Thyroid gland (tissue), 4 donors: ENCODE data around the gene PDE8B. TPM values are rescaled to one million over a fixed set of nuclear protein-coding genes. Genes with fewer than 3 reads are reported as not detected.

Experiments
- DNase-seq, 2 donors: peaks; one replicate each; pipeline ENCODE4 v3.0.0-alpha.2; 2019
- H3K27ac ChIP-seq, 3 donors: fragments of 200-600 bp; sonication (generic); 1 replicate in 2 of 3; 2 replicates in 1 of 3; pipeline ENCODE4 v1.5.1; 2016 to 2019; ENCODE audit warnings: mild to moderate bottlenecking in 1 of 3, moderate library complexity in 1 of 3
- H3K27me3 ChIP-seq: fragments of 200-600 bp; sonication (generic); one replicate; pipeline ENCODE4 v1.5.1; 2019
- H3K36me3 ChIP-seq, 2 donors: fragments of 200-600 bp; sonication (generic); one replicate each; pipeline ENCODE4 v1.5.1; 2016 to 2019
- H3K4me1 ChIP-seq, 2 donors: fragments of 200-600 bp; sonication (generic); one replicate each; pipeline ENCODE4 v1.5.1; 2017 to 2019
- H3K4me3 ChIP-seq, 3 donors: fragments of 200-600 bp; sonication (generic); replicated peaks in 1 of 3; 1 replicate in 2 of 3; 2 replicates in 1 of 3; pipeline ENCODE4 v1.5.1; 2016; ENCODE audit warnings: mild to moderate bottlenecking in 1 of 3
- H3K9me3 ChIP-seq: fragments of 200-600 bp; sonication (generic); one replicate; pipeline ENCODE4 v1.5.1; 2017
- POLR2A ChIP-seq, 2 donors: fragments of 450-650 bp; IDR thresholded peaks; one replicate each; pipeline ENCODE4 v1.6.1; 2017; ENCODE audit warnings: antibody characterized with exemption in 2 of 2, mild to moderate bottlenecking in 2 of 2, moderate library complexity in 1 of 2
- WGBS, 2 donors: methylation state at CpG; one replicate each; pipeline ENCODE4 v1.1.5; 2017; 5-methylcytosine and 5-hydroxymethylcytosine counted together
- intact Hi-C: fragments of 100-400 bp; cut with DNase I; formaldehyde crosslinking; loops from one replicate; pipeline ENCODE4 v1.15.1; 2023
- total RNA-seq, 4 donors: library from RNA; depleted of rRNA; stranded (reverse); fragments of >200 nt; gene quantifications; one replicate each; pipeline ENCODE4 v1.2.3, GENCODE V29; 2016
- TF ChIP-seq, protein P1 (sequence below), 6 experiments: fragments of 200-600 bp in 3 of 6; fragments of 450-650 bp in 3 of 6; sonication (generic) in 3 of 6; IDR thresholded peaks; one replicate each; pipeline ENCODE4 v1.5.1; 2016 to 2019; ENCODE audit warnings: antibody characterized with exemption in 6 of 6, mild to moderate bottlenecking in 2 of 6, inconsistent platforms in 1 of 6, moderate library complexity in 1 of 6

Gene PDE8B
- total RNA-seq, 4 donors from 2014 or later: 113 to 279 (median 218) TPM

DNA sequence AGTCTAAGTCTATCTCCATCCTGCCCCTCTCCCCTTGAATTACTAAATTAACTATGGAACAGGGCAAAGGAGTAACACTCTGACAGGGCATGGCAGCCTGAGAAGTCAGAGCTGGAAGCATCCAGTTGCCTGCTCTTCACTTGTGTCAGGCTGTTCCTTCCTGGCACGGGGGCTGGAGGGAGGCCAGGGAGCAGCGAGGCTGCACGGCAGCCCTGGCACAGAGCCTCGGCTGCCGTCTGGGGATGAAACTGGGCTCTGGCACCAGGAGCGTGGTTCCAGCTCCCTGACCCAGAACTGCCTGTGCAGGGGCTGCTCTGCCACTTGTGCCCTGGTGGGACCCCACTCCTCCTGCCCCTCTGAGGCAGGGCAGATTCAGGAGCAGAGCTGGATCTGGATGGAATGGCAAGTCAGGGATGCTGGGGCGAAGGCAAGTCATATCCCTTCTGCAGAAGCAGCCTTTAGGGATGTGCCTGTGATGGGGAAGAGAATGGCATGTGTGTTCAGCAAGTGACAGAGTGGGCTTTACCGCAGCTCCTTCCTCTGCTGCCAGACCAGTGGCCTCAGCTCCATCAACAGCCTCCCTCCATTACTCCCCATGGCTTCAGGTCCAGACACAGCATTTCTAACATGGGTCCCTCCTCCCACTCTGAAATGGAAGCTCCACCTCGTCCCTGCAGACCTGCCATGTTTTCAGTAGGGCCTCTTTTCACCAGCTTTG lies 42.2 kb upstream of the PDE8B start:
- Histone ChIP-seq H3K36me3 (no peaks in the 10 kb centered on the region), H3K27me3 (no peaks in the 10 kb centered on the region), H3K9me3 (no peaks in the 10 kb centered on the region), H3K4me3 (no peak overlapping the region), H3K27ac (peak overlapping the region; percentile 67 to 92 (median 87)), H3K4me1 (peaks cover 32 to 35% of the 10 kb centered on the region in 2 donors)
- intact Hi-C loops: no loop called here
- peak; percentile 96 to 97 for DNase-seq
- TF ChIP-seq, protein P1, sequence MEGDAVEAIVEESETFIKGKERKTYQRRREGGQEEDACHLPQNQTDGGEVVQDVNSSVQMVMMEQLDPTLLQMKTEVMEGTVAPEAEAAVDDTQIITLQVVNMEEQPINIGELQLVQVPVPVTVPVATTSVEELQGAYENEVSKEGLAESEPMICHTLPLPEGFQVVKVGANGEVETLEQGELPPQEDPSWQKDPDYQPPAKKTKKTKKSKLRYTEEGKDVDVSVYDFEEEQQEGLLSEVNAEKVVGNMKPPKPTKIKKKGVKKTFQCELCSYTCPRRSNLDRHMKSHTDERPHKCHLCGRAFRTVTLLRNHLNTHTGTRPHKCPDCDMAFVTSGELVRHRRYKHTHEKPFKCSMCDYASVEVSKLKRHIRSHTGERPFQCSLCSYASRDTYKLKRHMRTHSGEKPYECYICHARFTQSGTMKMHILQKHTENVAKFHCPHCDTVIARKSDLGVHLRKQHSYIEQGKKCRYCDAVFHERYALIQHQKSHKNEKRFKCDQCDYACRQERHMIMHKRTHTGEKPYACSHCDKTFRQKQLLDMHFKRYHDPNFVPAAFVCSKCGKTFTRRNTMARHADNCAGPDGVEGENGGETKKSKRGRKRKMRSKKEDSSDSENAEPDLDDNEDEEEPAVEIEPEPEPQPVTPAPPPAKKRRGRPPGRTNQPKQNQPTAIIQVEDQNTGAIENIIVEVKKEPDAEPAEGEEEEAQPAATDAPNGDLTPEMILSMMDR (IDR thresholded peaks at IDR 0.05): peak in 1 of 6 experiments; percentile 13
- peak in 1 of 2 donors; percentile 31 for TF ChIP-seq POLR2A (IDR thresholded peaks at IDR 0.05)
- 17 to 21% methylated on average over 8 to 9 of the region's 9 CpGs for WGBS, 2 donors

DNA sequence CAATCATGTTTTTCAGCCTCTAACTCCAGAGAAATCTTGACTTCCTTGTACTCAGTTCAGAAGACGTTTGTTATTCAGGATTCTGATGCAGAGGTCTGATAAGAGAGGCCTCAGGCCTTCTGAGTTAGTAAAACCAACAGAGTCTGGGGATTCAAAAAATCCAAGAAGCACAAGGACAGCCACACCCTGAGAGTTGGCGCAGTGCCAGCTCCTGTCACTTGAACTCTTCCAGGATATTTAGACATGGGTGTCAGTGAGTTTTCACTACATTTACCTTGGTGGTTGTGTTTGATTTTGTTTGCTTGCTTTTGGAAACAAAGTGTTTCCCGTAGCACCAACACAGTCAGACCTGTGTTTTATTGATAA lies 41.6 kb upstream of the PDE8B start:
- Histone ChIP-seq H3K27ac (peak overlapping the region; percentile 31 to 92 (median 87)), H3K4me1 (peaks cover 32 to 35% of the 10 kb centered on the region in 2 donors), H3K36me3 (no peaks in the 10 kb centered on the region), H3K9me3 (no peaks in the 10 kb centered on the region), H3K27me3 (no peaks in the 10 kb centered on the region), H3K4me3 (no peak overlapping the region)
- WGBS, 2 donors: 37 to 38% methylated on average over 3 of the region's 3 CpGs
- peak; percentile 81 to 82 for DNase-seq
- intact Hi-C loops: no loop called here
- TF ChIP-seq, protein P1 (IDR thresholded peaks at IDR 0.05): no peak
- TF ChIP-seq POLR2A (IDR thresholded peaks at IDR 0.05): no peak

DNA sequence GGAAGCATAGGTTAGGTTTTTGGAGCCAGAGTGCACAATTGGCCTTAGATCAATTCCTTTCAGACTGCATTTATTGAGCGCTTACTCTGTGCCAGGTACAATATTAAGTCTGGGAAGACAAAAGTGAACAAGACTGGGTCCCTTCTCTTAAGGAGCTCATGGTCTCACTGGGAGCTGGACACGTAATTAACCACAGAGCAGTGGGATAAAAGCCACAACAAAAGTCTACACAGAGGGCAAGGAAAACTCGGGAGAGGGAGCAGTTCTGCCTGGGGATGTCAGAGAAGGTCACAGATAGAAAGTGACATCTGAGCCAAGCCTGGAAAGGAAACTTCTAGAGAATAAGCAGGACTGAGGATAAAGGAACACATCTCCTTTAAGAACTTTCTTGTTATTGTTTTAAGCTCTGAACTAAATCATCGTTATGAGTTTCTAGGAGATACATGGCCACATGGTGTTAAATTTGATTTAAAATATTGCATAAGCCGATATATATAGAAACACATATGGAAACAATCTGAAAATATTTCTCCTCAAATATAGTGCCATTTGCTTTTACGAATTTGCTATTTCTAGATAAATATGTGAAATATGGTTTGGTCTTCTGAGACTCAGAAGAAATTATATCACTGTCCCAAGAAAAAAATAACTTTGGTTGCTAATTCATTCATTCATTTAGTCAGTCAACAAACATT lies 40.1 kb upstream of the PDE8B start:
- 82 to 87% methylated on average over 6 of the region's 6 CpGs for WGBS, 2 donors
- H3K4me3 ChIP-seq: no peak overlapping the region
- H3K27me3 ChIP-seq: no peaks in the 10 kb centered on the region
- H3K4me1 ChIP-seq: peaks cover 32 to 35% of the 10 kb centered on the region in 2 donors
- no peaks in the 10 kb centered on the region for H3K36me3 ChIP-seq
- intact Hi-C loops: no loop called here
- TF ChIP-seq, protein P1 (IDR thresholded peaks at IDR 0.05): no peak
- TF ChIP-seq POLR2A (IDR thresholded peaks at IDR 0.05): no peak
- no peaks in the 10 kb centered on the region for H3K9me3 ChIP-seq
- H3K27ac ChIP-seq: no peak overlapping the region
- no peak for DNase-seq

DNA sequence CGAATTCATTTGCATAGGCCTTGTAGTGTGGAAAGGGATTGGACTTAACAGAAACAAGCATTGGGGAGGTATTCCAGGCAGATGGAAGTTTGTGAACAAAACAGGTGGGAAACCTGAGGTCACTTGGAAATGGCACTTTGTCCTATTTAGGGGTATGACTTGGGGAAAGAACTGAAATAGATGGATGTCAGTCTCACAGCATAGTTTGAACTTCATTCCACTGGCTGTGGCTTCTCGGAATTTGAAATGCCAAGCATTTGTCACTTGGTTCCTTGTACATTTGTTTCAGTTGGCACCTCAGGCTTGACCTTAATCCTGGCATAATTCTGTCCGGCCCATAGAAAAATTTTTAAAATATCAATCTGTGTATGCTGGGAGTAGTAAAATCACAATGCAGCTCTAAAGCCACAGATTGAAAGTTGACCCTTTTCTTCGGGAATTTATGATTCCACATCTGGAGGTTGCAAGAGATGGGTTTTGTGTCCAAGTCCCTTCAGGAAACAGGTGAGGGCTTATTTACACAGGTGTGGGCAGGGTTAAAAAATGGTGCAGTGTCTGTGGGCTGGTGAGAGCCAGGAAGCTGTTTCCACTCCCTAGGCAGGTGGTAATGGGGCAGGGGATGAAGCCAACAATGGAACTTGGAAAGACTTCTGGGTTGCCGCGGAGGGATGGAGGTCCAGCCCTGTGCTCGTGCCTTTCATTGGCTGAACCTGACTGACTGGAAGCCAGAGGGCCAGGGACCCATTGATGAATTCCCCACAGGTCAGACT lies 39.2 kb upstream of the PDE8B start:
- intact Hi-C loops: no loop called here
- Histone ChIP-seq H3K4me3 (no peak overlapping the region), H3K27me3 (no peaks in the 10 kb centered on the region), H3K36me3 (no peaks in the 10 kb centered on the region), H3K4me1 (peaks cover 31 to 33% of the 10 kb centered on the region in 2 donors), H3K27ac (no peak overlapping the region), H3K9me3 (no peaks in the 10 kb centered on the region)
- WGBS, 2 donors: 89 to 95% methylated on average over 7 of the region's 7 CpGs
- TF ChIP-seq, protein P1 (IDR thresholded peaks at IDR 0.05): no peak
- TF ChIP-seq POLR2A (IDR thresholded peaks at IDR 0.05): no peak
- DNase-seq: no peak
